B cell (primary cell): Measurements from ENCODE around the gene PLCD3. TPM values are rescaled to one million over a fixed set of nuclear protein-coding genes. Genes with fewer than 3 reads are reported as not detected.
A peak's percentile ranks its signal among the peaks of the same experiment; 100 is the strongest.

Experiments used
- ATAC-seq: fragments of 200-7000 bp; cut with Tn5 transposase; one replicate; pipeline ENCODE4 v1.10.0; 2021; ENCODE audit warnings: low read depth, mild to moderate bottlenecking, moderate number of reproducible peaks, moderate library complexity
- CTCF ChIA-PET: fragments of 350-600 bp; sonication (Branson Sonifier 250); formaldehyde crosslinking; loops from one replicate; lab custom pipeline; 2021; ENCODE audit warnings: antibody characterized with exemption, inconsistent platforms; lab: Charles Lee
- POLR2A ChIA-PET: fragments of 350-600 bp; sonication (Branson Sonifier 250); formaldehyde crosslinking; loops from one replicate; lab custom pipeline; 2021; ENCODE audit warnings: antibody characterized with exemption; lab: Charles Lee
- DNase-seq: peaks from one replicate; pipeline ENCODE4 v3.0.0; 2013
- H2AFZ ChIP-seq: 2 replicates; pipeline ENCODE4 v1.6.1; 2012; ENCODE audit warnings: mild to moderate bottlenecking, low read depth, low read length; ENCODE audit not compliant: insufficient read depth, poor library complexity, severe bottlenecking
- H3K27ac ChIP-seq, 2 donors: 1 replicate in 1 of 2; 2 replicates in 1 of 2; pipeline ENCODE4 v1.5.1; 2012 to 2013; ENCODE audit warnings: low read length in 2 of 2, mild to moderate bottlenecking in 2 of 2, moderate library complexity in 1 of 2
- H3K27me3 ChIP-seq, 4 experiments: fragments of 200-600 bp in 1 of 4; sonication (generic) in 1 of 4; replicated peaks in 1 of 4; 1 replicate in 2 of 4; 2 replicates in 2 of 4; pipeline versions ENCODE4 v1.6.1 to v1.7.0; 2013 to 2016; ENCODE audit warnings: low read length in 3 of 4, mild to moderate bottlenecking in 2 of 4, mixed read lengths in 1 of 4, moderate library complexity in 1 of 4; ENCODE audit not compliant: insufficient read depth in 4 of 4, control insufficient read depth in 3 of 4; ENCODE audit errors: control extremely low read depth in 1 of 4
- H3K36me3 ChIP-seq, 2 experiments: replicated peaks in 1 of 2; 1 replicate in 1 of 2; 2 replicates in 1 of 2; pipeline versions ENCODE4 v1.6.1 to v1.7.1; 2013; ENCODE audit warnings: low read length in 1 of 2; ENCODE audit not compliant: insufficient read depth in 2 of 2, control insufficient read depth in 1 of 2; ENCODE audit errors: control extremely low read depth in 1 of 2, extremely low read depth in 1 of 2
- H3K4me1 ChIP-seq, 2 donors: fragments of 200-600 bp in 1 of 2; sonication (generic) in 1 of 2; 1 replicate in 1 of 2; 2 replicates in 1 of 2; pipeline versions ENCODE4 v1.5.1 to v1.6.1; 2013 to 2017; ENCODE audit warnings: low read length in 2 of 2; ENCODE audit not compliant: control insufficient read depth in 2 of 2, insufficient read depth in 2 of 2
- H3K4me2 ChIP-seq: replicated peaks from 2 replicates; pipeline ENCODE3; 2012; ENCODE audit warnings: mild to moderate bottlenecking, low read depth, low read length; ENCODE audit not compliant: poor library complexity, severe bottlenecking
- H3K4me3 ChIP-seq, 5 experiments: fragments of 200-600 bp in 1 of 5; sonication (generic) in 1 of 5; 1 replicate in 3 of 5; 2 replicates in 2 of 5; pipeline versions ENCODE4 v1.5.1 to v1.7.0; 2011 to 2016; ENCODE audit warnings: low read length in 4 of 5, mild to moderate bottlenecking in 4 of 5, low read depth in 2 of 5, control low read depth in 1 of 5, moderate library complexity in 1 of 5; ENCODE audit not compliant: insufficient read depth in 1 of 5; ENCODE audit errors: control extremely low read depth in 1 of 5, extremely low read depth in 1 of 5
- H3K79me2 ChIP-seq: fragments of 200-600 bp; sonication (generic); one replicate; pipeline ENCODE4 v1.6.0; 2016; ENCODE audit warnings: low read length; ENCODE audit not compliant: control insufficient read depth, insufficient read depth
- H3K9ac ChIP-seq: fragments of 200-600 bp; sonication (generic); 2 replicates; pipeline ENCODE4 v1.6.1; 2017; ENCODE audit warnings: mild to moderate bottlenecking, low read length, moderate library complexity
- H3K9me3 ChIP-seq, 3 donors: one replicate each; pipeline versions ENCODE4 v1.6.1 to v1.7.1; 2013; ENCODE audit warnings: low read length in 2 of 3; ENCODE audit not compliant: control insufficient read depth in 2 of 3, insufficient read depth in 1 of 3; ENCODE audit errors: control extremely low read depth in 1 of 3
- H4K20me1 ChIP-seq: 2 replicates; pipeline ENCODE4 v1.6.0; 2012; ENCODE audit warnings: mild to moderate bottlenecking, low read length; ENCODE audit not compliant: insufficient read depth, control insufficient read depth, poor library complexity, severe bottlenecking
- H3K27ac Mint-ChIP-seq: one replicate; pipeline ENCODE4 v1.8.0; 2021; ENCODE audit warnings: mixed read lengths
- H3K27me3 Mint-ChIP-seq: one replicate; pipeline ENCODE4 v1.8.0; 2021; ENCODE audit warnings: mixed read lengths
- H3K4me1 Mint-ChIP-seq: one replicate; pipeline ENCODE4 v1.8.0; 2021; ENCODE audit warnings: mixed read lengths
- H3K4me3 Mint-ChIP-seq: one replicate; pipeline ENCODE4 v1.8.0; 2021; ENCODE audit warnings: mixed read lengths
- H3K9me3 Mint-ChIP-seq: one replicate; pipeline ENCODE4 v1.8.0; 2022; ENCODE audit warnings: mixed read lengths; ENCODE audit not compliant: insufficient read depth
- CTCF ChIP-seq: fragments of 200-600 bp; IDR thresholded peaks from one replicate; pipeline ENCODE4 v1.8.0; 2022; ENCODE audit warnings: antibody characterized with exemption, mild to moderate bottlenecking
- EZH2 ChIP-seq: IDR thresholded peaks from 2 replicates; pipeline ENCODE4 v1.6.1; 2012; ENCODE audit warnings: borderline replicate concordance, low read depth, mild to moderate bottlenecking, moderate library complexity, low read length; ENCODE audit not compliant: insufficient read depth, poor library complexity, severe bottlenecking
- WGBS: methylation state at CpG from one replicate; pipeline ENCODE4 v1.1.5; 2013; ENCODE audit warnings: missing lambda C conversion rate; ENCODE audit not compliant: insufficient coverage; 5-methylcytosine and 5-hydroxymethylcytosine counted together
- intact Hi-C: fragments of 100-400 bp; cut with micrococcal nuclease; formaldehyde crosslinking; loops from one replicate; pipeline ENCODE4 v1.10.0; 2022
- polyA plus RNA-seq: library from polyadenylated mRNA; depleted of rRNA; stranded (reverse); fragments of >200 nt; gene quantifications from 2 replicates; pipeline ENCODE4 v1.2.3, GENCODE V29; 2012
- total RNA-seq, 2 donors: library from RNA; stranded (reverse); fragments of 120-200 nt in 1 of 2; gene quantifications; 1 replicate in 1 of 2; 2 replicates in 1 of 2; pipeline versions ENCODE4 v1.2.3 to v1.2.4, GENCODE V29; 2013 to 2022

The PLCD3 gene
- total and polyA plus RNA-seq, 2 donors (not counting 1 experiment from before 2014, with no cell fraction given) = 0.54 to 2.2 TPM

GRCh38 chr17:45148183-45149036, 16.1 kb upstream of the PLCD3 start, which contains the start of gene HEXIM1:
TSS of gene HEXIM1 (plus strand) at chr17:45148475. CDS start at chr17:45149191, 716 bp downstream.
- intact Hi-C loops = loop anchor here (1.0 to 5.0 kb wide), 9 partner anchors 13 to 1141 kb away; partner anchors contain the start of genes ACBD4, HEXIM2 and NMT1
- no peak for TF ChIP-seq EZH2
- TF ChIP-seq CTCF = no peak
- Histone ChIP-seq H3K36me3 (no peaks in the 10 kb centered on the region), H3K4me1 (peaks cover 38 to 66% of the 10 kb centered on the region in 2 donors), H3K9ac (peak within 1 kb of the TSS; percentile 97), H2AFZ (peak within 1 kb of the TSS; percentile 85), H3K79me2 (peaks cover 44% of the 10 kb centered on the region), H3K4me2 (peak within 1 kb of the TSS; percentile 93), H4K20me1 (peaks cover 17% of the 10 kb centered on the region), H3K27ac (peak within 1 kb of the TSS; percentile 97 to 98), H3K4me3 (peak within 1 kb of the TSS; percentile 69 to 99 (median 85)), H3K9me3 (peaks cover 0 to 3% (median 0%) of the 10 kb centered on the region in 3 donors), H3K27me3 (no peaks in the 10 kb centered on the region)
- ChIA-PET CTCF (interaction anchor here (0.6 to 7.5 kb wide), 19 partner anchors 8 to 228 kb away, joined by 3 to 242 read pairs (median 4); partner anchors contain the start of genes ACBD4, FMNL1, HEXIM2 and MAP3K14), POLR2A (interaction anchor here (0.6 to 6.6 kb wide), 18 partner anchors 11 to 1078 kb away, joined by 3 to 246 read pairs (median 9); partner anchors contain the start of genes ACBD4, EFTUD2, G6PC3 and HEXIM2)
- Mint-ChIP-seq H3K4me3 (peak within 1 kb of the TSS; percentile 91), H3K27ac (peak within 1 kb of the TSS; percentile 99), H3K4me1 (peaks cover 61% of the 10 kb centered on the region), H3K9me3 (no peaks in the 10 kb centered on the region), H3K27me3 (no peaks in the 10 kb centered on the region)
- DNase-seq = peak; percentile 100
- ATAC-seq = peak; percentile 74
- under 1% methylated on average over 52 of the region's 58 CpGs for WGBS
